IMR-90 (cell line): ENCODE results near the gene KDM3B. TPM values are rescaled to one million over a fixed set of nuclear protein-coding genes. Genes with fewer than 3 reads are reported as not detected.

Experiments
- ATAC-seq: fragments of 200-7000 bp; cut with Tn5 transposase; 2 replicates; pipeline ENCODE4 v1.9.1; 2020; ENCODE audit warnings: low read depth, mild to moderate bottlenecking, moderate library complexity
- BruUV-seq: library from RNA; stranded (reverse); fragments of 400-500 nt; replicated peaks from 2 replicates; lab custom pipeline; 2021; lab: Mats Ljungman, UMichigan
- CTCF ChIA-PET: fragments of 300-600 bp; formaldehyde crosslinking; extraction: SDS; loops from one replicate; lab custom pipeline; 2021; ENCODE audit warnings: antibody characterized with exemption; lab: Yijun Ruan, JAX
- POLR2A ChIA-PET: fragments of 300-600 bp; sonication (Branson Sonifier 250); formaldehyde crosslinking; loops from one replicate; lab custom pipeline; 2022; ENCODE audit warnings: antibody characterized with exemption; ENCODE audit not compliant: unreplicated experiment; lab: Charles Lee
- DNase-seq: peaks from one replicate; pipeline ENCODE4 v3.0.0; 2013
- H2AFZ ChIP-seq: replicated peaks from 2 replicates; pipeline ENCODE3; 2013; ENCODE audit warnings: low read length, mild to moderate bottlenecking; ENCODE audit not compliant: poor library complexity
- H2AK5ac ChIP-seq: 2 replicates; pipeline ENCODE4 v1.6.1; 2013; ENCODE audit warnings: low read depth, low read length, inconsistent platforms
- H2AK9ac ChIP-seq: replicated peaks from 2 replicates; pipeline ENCODE3; 2013; ENCODE audit warnings: mild to moderate bottlenecking, low read depth, low read length, moderate library complexity; ENCODE audit not compliant: poor library complexity
- H2BK120ac ChIP-seq: 2 replicates; pipeline ENCODE4 v1.6.1; 2013; ENCODE audit warnings: low read depth, low read length, inconsistent platforms
- H2BK15ac ChIP-seq: 3 replicates; pipeline ENCODE4 v1.6.1; 2013; ENCODE audit warnings: low read depth, low read length, inconsistent platforms
- H2BK20ac ChIP-seq: 2 replicates; pipeline ENCODE4 v1.6.1; 2013; ENCODE audit warnings: low read depth, mild to moderate bottlenecking, inconsistent platforms, low read length, moderate library complexity
- H2BK5ac ChIP-seq: 2 replicates; pipeline ENCODE4 v1.6.1; 2013; ENCODE audit warnings: mild to moderate bottlenecking, low read depth, low read length, inconsistent platforms; ENCODE audit not compliant: poor library complexity, severe bottlenecking
- H3K14ac ChIP-seq: replicated peaks from 2 replicates; pipeline ENCODE4 v1.6.1; 2013; ENCODE audit warnings: low read depth, low read length, inconsistent platforms
- H3K18ac ChIP-seq: 2 replicates; pipeline ENCODE4 v1.6.1; 2013; ENCODE audit warnings: low read depth, low read length, control low read depth
- H3K23ac ChIP-seq: 2 replicates; pipeline ENCODE4 v1.6.1; 2013; ENCODE audit warnings: low read depth, low read length, inconsistent platforms
- H3K27ac ChIP-seq: 2 replicates; pipeline ENCODE4 v1.5.1; 2013; ENCODE audit warnings: mild to moderate bottlenecking, control low read depth, low read length; ENCODE audit not compliant: insufficient read depth
- H3K27me3 ChIP-seq: 2 replicates; pipeline ENCODE4 v1.6.1; 2013; ENCODE audit warnings: low read length; ENCODE audit not compliant: control insufficient read depth, insufficient read depth
- H3K36me3 ChIP-seq: 2 replicates; pipeline ENCODE4 v1.6.1; 2013; ENCODE audit warnings: low read length, mixed read lengths; ENCODE audit not compliant: control insufficient read depth, insufficient read depth
- H3K4ac ChIP-seq: 2 replicates; pipeline ENCODE4 v1.6.1; 2013; ENCODE audit warnings: low read depth, low read length, inconsistent platforms
- H3K4me1 ChIP-seq: 2 replicates; pipeline ENCODE4 v1.6.1; 2013; ENCODE audit warnings: low read length, mixed read lengths; ENCODE audit not compliant: control insufficient read depth, insufficient read depth
- H3K4me2 ChIP-seq: 2 replicates; pipeline ENCODE4 v1.6.1; 2013; ENCODE audit warnings: low read depth, mild to moderate bottlenecking, control low read depth, low read length, moderate library complexity
- H3K4me3 ChIP-seq: 2 replicates; pipeline ENCODE4 v1.5.1; 2013; ENCODE audit warnings: low read depth, mild to moderate bottlenecking, control low read depth, low read length, moderate library complexity; ENCODE audit not compliant: insufficient read depth
- H3K56ac ChIP-seq: 2 replicates; pipeline ENCODE4 v1.6.1; 2013; ENCODE audit warnings: low read length, inconsistent platforms; ENCODE audit not compliant: insufficient read depth; ENCODE audit errors: extremely low read depth
- H3K79me1 ChIP-seq, 2 experiments: 2 replicates each; pipeline ENCODE4 v1.6.1; 2013; ENCODE audit warnings: low read length in 2 of 2, inconsistent platforms in 1 of 2, low read depth in 1 of 2
- H3K9ac ChIP-seq: 2 replicates; pipeline ENCODE4 v1.6.1; 2013; ENCODE audit warnings: low read depth, low read length, control low read depth
- H3K9me1 ChIP-seq: 2 replicates; pipeline ENCODE4 v1.6.1; 2013; ENCODE audit warnings: low read length, inconsistent platforms; ENCODE audit not compliant: insufficient read depth
- H3K9me3 ChIP-seq: 2 replicates; pipeline ENCODE4 v1.6.1; 2013; ENCODE audit warnings: low read length; ENCODE audit not compliant: control insufficient read depth, insufficient read depth
- H4K20me1 ChIP-seq: 2 replicates; pipeline ENCODE4 v1.6.1; 2013; ENCODE audit warnings: low read length, inconsistent platforms; ENCODE audit not compliant: insufficient read depth
- H4K5ac ChIP-seq: 2 replicates; pipeline ENCODE4 v1.6.1; 2013; ENCODE audit warnings: mild to moderate bottlenecking, low read depth, low read length, control low read depth
- H4K8ac ChIP-seq, 2 experiments: 2 replicates each; pipeline ENCODE4 v1.6.1; 2013; ENCODE audit warnings: low read depth in 2 of 2, low read length in 2 of 2, control low read depth in 1 of 2, inconsistent platforms in 1 of 2
- H4K91ac ChIP-seq: 2 replicates; pipeline ENCODE4 v1.6.1; 2013; ENCODE audit warnings: low read depth, low read length, inconsistent platforms; ENCODE audit not compliant: insufficient read depth
- BHLHE40 ChIP-seq: fragments of 150-350 bp; IDR thresholded peaks from 2 replicates; pipeline ENCODE4 v1.6.1; 2016; ENCODE audit warnings: mild to moderate bottlenecking, low read depth, low read length
- CEBPB ChIP-seq: IDR thresholded peaks from 2 replicates; pipeline ENCODE4 v1.6.1; 2012; ENCODE audit warnings: low read depth, low read length, improper control_type of control experiment
- CHD1 ChIP-seq: IDR thresholded peaks from 2 replicates; pipeline ENCODE4 v1.6.1; 2012; ENCODE audit warnings: low read depth, low read length, improper control_type of control experiment
- CTCF ChIP-seq: conservative IDR thresholded peaks from 2 replicates; pipeline ENCODE4 v1.5.1; 2012; ENCODE audit warnings: mild to moderate bottlenecking, low read depth, low read length, improper control_type of control experiment
- FOS ChIP-seq: fragments of 150-350 bp; IDR thresholded peaks from 2 replicates; pipeline ENCODE4 v1.6.1; 2016; ENCODE audit warnings: low read depth, low read length
- MAFK ChIP-seq: IDR thresholded peaks from 2 replicates; pipeline ENCODE4 v1.6.1; 2012; ENCODE audit warnings: low read depth, low read length, improper control_type of control experiment
- MXI1 ChIP-seq: IDR thresholded peaks from 2 replicates; pipeline ENCODE4 v1.6.1; 2012; ENCODE audit warnings: low read depth, mild to moderate bottlenecking, low read length, moderate library complexity, borderline replicate concordance
- RAD21 ChIP-seq: IDR thresholded peaks from 2 replicates; pipeline ENCODE4 v1.6.1; 2012; ENCODE audit warnings: low read length, improper control_type of control experiment
- RCOR1 ChIP-seq: IDR thresholded peaks from 2 replicates; pipeline ENCODE4 v1.6.1; 2012; ENCODE audit warnings: mild to moderate bottlenecking, low read length, improper control_type of control experiment; ENCODE audit not compliant: insufficient replicate concordance
- SMC3 ChIP-seq: fragments of 150-350 bp; IDR thresholded peaks from 2 replicates; pipeline ENCODE4 v1.6.1; 2016; ENCODE audit warnings: low read depth, mild to moderate bottlenecking, antibody characterized with exemption, low read length, moderate library complexity
- WGBS, 2 experiments: methylation state at CpG; one replicate each; pipeline versions ENCODE4 v1.1.5 to v1.1.7; 2013; ENCODE audit warnings: missing lambda C conversion rate in 2 of 2; ENCODE audit not compliant: insufficient read length in 1 of 2; ENCODE audit errors: extremely low coverage in 2 of 2; 5-methylcytosine and 5-hydroxymethylcytosine counted together
- dilution Hi-C: fragments of 300-500 bp; cut with HindIII; formaldehyde crosslinking; loops from one replicate; pipeline ENCODE4 v1.14.3; 2018; ENCODE audit warnings: low sequenced_read_pairs; ENCODE audit not compliant: unreplicated experiment
- in situ Hi-C: fragments of 300-500 bp; cut with MboI; formaldehyde crosslinking; loops from 3 replicates; pipeline ENCODE4 v1.14.3; 2019; ENCODE audit warnings: low sequenced_read_pairs, inconsistent platforms, mixed read lengths
- intact Hi-C: fragments of 100-400 bp; cut with micrococcal nuclease; formaldehyde crosslinking; loops from 2 replicates; pipeline ENCODE4 v1.10.0; 2022
- polyA plus RNA-seq, 3 experiments: library from polyadenylated mRNA; depleted of rRNA; stranded (reverse); fragments of >200 nt; gene quantifications; 2 replicates each; pipeline ENCODE4 v1.2.3, GENCODE V29; 2012; ENCODE audit warnings: low replicate concordance in 1 of 3
- total RNA-seq: library from RNA; depleted of rRNA; stranded (reverse); fragments of >200 nt; gene quantifications from 2 replicates; pipeline ENCODE4 v1.2.3, GENCODE V29; 2012

The KDM3B gene
- total and polyA plus RNA-seq, 2 of the 4 experiments (the other 2 are of a cell fraction) = 19.4 to 35.8 TPM

- Histone ChIP-seq H3K27ac (no peak overlapping the region), H4K5ac (no peak overlapping the region), H3K4me2 (no peak overlapping the region), H2AK5ac (no peak overlapping the region), H3K79me1 (no peaks in the 10 kb centered on the region), H3K9me3 (no peaks in the 10 kb centered on the region), H4K20me1 (no peaks in the 10 kb centered on the region), H2AK9ac (no peak overlapping the region), H3K23ac (no peak overlapping the region), H3K27me3 (peaks cover 13% of the 10 kb centered on the region), H3K18ac (no peak overlapping the region), H2BK20ac (no peak overlapping the region), H2BK15ac (no peak overlapping the region), H3K36me3 (no peaks in the 10 kb centered on the region), H2AFZ (no peak overlapping the region), H2BK5ac (no peak overlapping the region), H3K4me1 (no peaks in the 10 kb centered on the region; the same call in 1 of the 2 replicates), H3K14ac (no peak overlapping the region), H3K4ac (no peak overlapping the region), H2BK120ac (no peak overlapping the region), H4K91ac (no peak overlapping the region), H3K4me3 (no peak overlapping the region), H3K56ac (no peak overlapping the region), H3K9ac (no peak overlapping the region), H3K9me1 (no peaks in the 10 kb centered on the region), H4K8ac (no peak overlapping the region)
- WGBS, 2 experiments = 73% methylated on average over 5 of the region's 11 CpGs; no CpG with 5 or more reads in 1 of the 2 experiments
- BruUV-seq = no TSS peak
- intact Hi-C loops = no loop called here
- no peak for TF ChIP-seq MXI1
- TF ChIP-seq MAFK = no peak
- TF ChIP-seq FOS = no peak
- TF ChIP-seq RCOR1 = no peak
- no peak for TF ChIP-seq SMC3
- TF ChIP-seq RAD21 = no peak
- TF ChIP-seq CTCF = no peak
- TF ChIP-seq BHLHE40 = no peak
- no peak for TF ChIP-seq CEBPB
- no peak for TF ChIP-seq CHD1
- dilution Hi-C loops = no loop called here
- ChIA-PET POLR2A (no interaction called here), CTCF (interaction anchor here (1.0 to 2.4 kb wide), 2 partner anchors 9 to 93 kb away, joined by 3 to 10 read pairs; partner anchors contain the start of gene EGR1)
- in situ Hi-C loops = no loop called here
- no peak for ATAC-seq
- DNase-seq = no peak
Observed at GRCh38 chr5:138455232-138455930, 102.9 kb downstream of the KDM3B start.
